ENCODE results near the gene ZNF837. TPM values are rescaled to one million over a fixed set of nuclear protein-coding genes. Genes with fewer than 3 reads are reported as not detected.

The ZNF837 gene
- 4.3 TPM for polyA plus RNA-seq
- long read RNA-seq, donor 1, partial matches to known transcripts: 0 of 1 reads
- long read RNA-seq, donor 1, other reads (novel, unspliced or antisense): 0 of 1 reads
- long read RNA-seq, donor 2, partial matches to known transcripts: 0 of 3 reads
- long read RNA-seq, donor 2, other reads (novel, unspliced or antisense): 0 of 3 reads
- long read RNA-seq, donor 3, partial matches to known transcripts: 49 of 51 reads
- long read RNA-seq, donor 3, other reads (novel, unspliced or antisense): 0 of 51 reads
- long read RNA-seq, donor 4: 0 reads
- long read RNA-seq, donor 5, partial matches to known transcripts: 0 of 1 reads
- long read RNA-seq, donor 5, other reads (novel, unspliced or antisense): 0 of 1 reads
- long read RNA-seq, donor 6, partial matches to known transcripts: 0 of 3 reads
- long read RNA-seq, donor 6, other reads (novel, unspliced or antisense): 0 of 3 reads
- long read RNA-seq, donor 7, partial matches to known transcripts: 0 of 2 reads
- long read RNA-seq, donor 7, other reads (novel, unspliced or antisense): 0 of 2 reads
- long read RNA-seq, donor 8, partial matches to known transcripts: 0 of 1 reads
- long read RNA-seq, donor 8, other reads (novel, unspliced or antisense): 0 of 1 reads
- long read RNA-seq, donor 9, partial matches to known transcripts: 0 of 1 reads
- long read RNA-seq, donor 9, other reads (novel, unspliced or antisense): 0 of 1 reads
- long read RNA-seq, donor 10, partial matches to known transcripts: 0 of 2 reads
- long read RNA-seq, donor 10, other reads (novel, unspliced or antisense): 0 of 2 reads
- long read RNA-seq, donor 11, partial matches to known transcripts: 0 of 2 reads
- long read RNA-seq, donor 11, other reads (novel, unspliced or antisense): 0 of 2 reads

DNA sequence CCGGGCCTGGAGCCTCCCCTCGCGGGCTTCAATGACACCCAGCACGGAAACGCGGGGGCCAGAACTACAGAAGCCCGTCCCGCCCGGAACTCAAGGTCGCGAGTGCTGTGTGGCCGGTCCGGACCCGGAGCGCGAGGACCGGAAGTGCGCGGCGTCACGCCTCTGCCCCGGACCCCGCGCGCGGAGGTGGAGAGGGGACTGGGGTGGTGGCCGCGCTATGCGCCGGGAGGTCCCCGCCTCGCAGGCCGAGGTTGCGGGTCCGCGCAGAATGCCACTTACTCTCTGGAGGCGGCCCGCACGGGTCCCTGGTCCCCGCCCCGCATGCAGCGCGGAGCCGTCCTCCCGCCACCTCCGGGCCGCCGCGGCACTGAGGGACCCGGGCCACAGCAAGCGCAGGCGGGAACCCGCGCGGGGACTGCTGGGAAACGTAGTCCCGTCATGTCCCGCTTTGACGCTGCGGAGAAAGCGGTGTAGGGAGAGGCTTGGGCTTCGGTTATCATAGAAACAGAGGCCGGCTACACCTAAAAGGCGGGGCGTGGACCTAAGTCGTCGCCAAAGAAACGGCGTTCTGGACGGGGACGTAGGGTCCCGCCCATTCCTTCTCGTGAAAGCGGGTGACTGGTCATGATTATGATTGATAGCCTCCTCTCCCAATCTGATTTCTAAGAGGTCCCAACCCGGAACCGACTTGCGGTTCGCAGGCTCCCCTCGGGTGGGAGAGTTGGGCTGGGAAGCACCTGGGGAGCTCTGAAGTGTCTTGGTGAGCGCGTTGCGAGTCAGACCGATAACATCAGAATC lies at the start of gene ZNF837:
ZNF837 (minus strand) TSS at position 369 of the 798 bp plus-strand sequence. CDS start 11,698 bp downstream, outside the sequence.
- Histone ChIP-seq H3K27ac (ENCODE audit: low read length) (peak within 1 kb of the TSS; percentile 86), H3K4me3 (ENCODE audit: low read length) (peak within 1 kb of the TSS; percentile 58), H3K36me3 (ENCODE audit: control insufficient read depth, insufficient read depth, low read length) (no peaks in the 10 kb centered on the region), H3K27me3 (ENCODE audit: control insufficient read depth, insufficient read depth, low read length) (no peaks in the 10 kb centered on the region), H3K4me1 (ENCODE audit: control insufficient read depth, insufficient read depth, low read length) (peaks cover 26% of the 10 kb centered on the region), H3K9me3 (ENCODE audit: control insufficient read depth, low read depth, low read length) (no peaks in the 10 kb centered on the region)
- no CpG with 5 or more reads among the region's 83 CpGs for WGBS (ENCODE audit: insufficient coverage, low lambda C conversion rate)
- DNase-seq: peak; percentile 100

DNA sequence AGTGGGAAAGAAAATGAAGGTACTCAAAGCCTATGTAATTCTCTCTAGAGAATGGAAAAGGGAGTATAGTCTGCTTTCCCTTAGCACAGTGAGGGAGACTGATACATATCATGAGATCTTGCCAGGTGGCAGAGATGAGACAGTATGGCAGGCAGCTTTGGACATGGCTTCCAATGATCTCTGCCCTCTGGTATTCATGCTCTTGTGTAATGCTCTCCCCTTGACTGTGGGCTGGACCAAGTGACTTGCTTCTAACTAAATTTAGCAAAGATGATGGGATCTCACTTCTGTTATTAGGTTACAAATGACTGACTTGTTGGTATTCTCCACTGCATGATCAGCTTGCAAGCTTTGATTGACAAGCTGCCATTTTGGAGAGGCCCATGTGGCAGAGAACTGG lies 48.9 kb upstream of the ZNF837 start:
- Histone ChIP-seq H3K4me3 (ENCODE audit: low read length) (no peak overlapping the region), H3K36me3 (ENCODE audit: control insufficient read depth, insufficient read depth, low read length) (peaks cover 28% of the 10 kb centered on the region), H3K9me3 (ENCODE audit: control insufficient read depth, low read depth, low read length) (peaks cover 60% of the 10 kb centered on the region), H3K4me1 (ENCODE audit: control insufficient read depth, insufficient read depth, low read length) (no peaks in the 10 kb centered on the region), H3K27me3 (ENCODE audit: control insufficient read depth, insufficient read depth, low read length) (no peaks in the 10 kb centered on the region), H3K27ac (ENCODE audit: low read length) (no peak overlapping the region)
- DNase-seq: no peak

DNA sequence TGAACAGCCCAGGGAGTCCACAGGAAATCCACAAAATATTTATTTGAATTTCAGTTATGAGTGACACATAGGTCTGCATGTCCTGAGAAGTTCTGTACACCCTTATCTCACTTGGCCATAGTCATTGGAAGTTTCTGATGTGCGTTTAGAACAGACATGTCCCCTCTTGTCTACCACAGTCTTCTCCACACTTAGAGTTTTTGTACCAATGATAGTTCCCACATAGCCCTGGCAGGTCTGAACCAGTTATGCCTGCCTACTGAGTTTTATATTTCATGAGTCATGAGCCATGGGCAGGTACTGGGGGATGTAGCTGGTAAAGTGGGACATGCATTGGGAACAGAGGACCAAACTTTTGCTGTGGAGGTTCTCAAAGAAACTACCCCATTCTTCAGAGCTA lies 47.8 kb upstream of the ZNF837 start:
- H3K4me3 ChIP-seq (ENCODE audit: low read length): no peak overlapping the region
- H3K36me3 ChIP-seq (ENCODE audit: control insufficient read depth, insufficient read depth, low read length): peaks cover 16% of the 10 kb centered on the region
- peaks cover 52% of the 10 kb centered on the region for H3K9me3 ChIP-seq (ENCODE audit: control insufficient read depth, low read depth, low read length)
- H3K27me3 ChIP-seq (ENCODE audit: control insufficient read depth, insufficient read depth, low read length): no peaks in the 10 kb centered on the region
- no peak for DNase-seq
- WGBS (ENCODE audit: insufficient coverage, low lambda C conversion rate): no CpG with 5 or more reads among the region's 1 CpG
- H3K27ac ChIP-seq (ENCODE audit: low read length): no peak overlapping the region
- H3K4me1 ChIP-seq (ENCODE audit: control insufficient read depth, insufficient read depth, low read length): no peaks in the 10 kb centered on the region

DNA sequence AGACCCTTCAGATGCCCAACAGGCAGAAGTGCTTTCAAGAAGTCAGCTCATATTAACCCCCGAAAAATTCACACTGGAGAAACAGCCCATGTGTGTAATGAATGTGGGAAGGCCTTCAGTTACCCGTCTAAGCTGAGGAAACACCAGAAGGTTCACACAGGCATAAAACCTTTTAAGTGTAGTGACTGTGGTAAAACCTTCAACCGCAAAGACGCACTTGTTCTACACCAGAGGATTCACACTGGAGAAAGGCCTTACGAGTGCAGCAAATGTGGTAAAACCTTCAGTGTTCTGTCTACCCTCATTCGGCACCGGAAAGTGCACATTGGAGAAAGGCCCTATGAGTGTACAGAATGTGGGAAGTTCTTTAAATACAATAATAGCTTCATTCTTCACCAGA lies 36.2 kb upstream of the ZNF837 start:
- no peak overlapping the region for H3K4me3 ChIP-seq (ENCODE audit: low read length)
- H3K36me3 ChIP-seq (ENCODE audit: control insufficient read depth, insufficient read depth, low read length): peaks cover 38% of the 10 kb centered on the region
- H3K27me3 ChIP-seq (ENCODE audit: control insufficient read depth, insufficient read depth, low read length): no peaks in the 10 kb centered on the region
- H3K27ac ChIP-seq (ENCODE audit: low read length): no peak overlapping the region
- no peaks in the 10 kb centered on the region for H3K4me1 ChIP-seq (ENCODE audit: control insufficient read depth, insufficient read depth, low read length)
- WGBS (ENCODE audit: insufficient coverage, low lambda C conversion rate): no CpG with 5 or more reads among the region's 7 CpGs
- no peak for DNase-seq
- peaks cover 5% of the 10 kb centered on the region for H3K9me3 ChIP-seq (ENCODE audit: control insufficient read depth, low read depth, low read length)

DNA sequence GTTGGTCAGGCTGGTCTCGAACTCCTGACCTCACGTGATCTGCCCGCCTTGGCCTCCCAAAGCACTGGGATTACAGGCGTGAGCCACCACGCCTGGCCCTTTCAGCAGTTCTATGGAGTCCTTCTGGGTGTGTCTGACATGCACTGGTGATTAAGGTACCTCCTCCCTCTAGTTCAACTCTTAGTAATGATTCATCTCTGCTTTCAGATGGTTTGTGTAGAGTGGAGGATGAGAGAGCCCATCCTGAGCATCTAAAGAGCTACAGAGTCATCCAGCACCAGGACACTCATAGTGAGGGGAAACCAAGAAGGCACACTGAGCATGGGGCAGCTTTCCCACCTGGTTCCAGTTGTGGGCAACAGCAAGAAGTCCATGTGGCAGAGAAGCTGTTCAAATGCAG lies 35.8 kb upstream of the ZNF837 start:
- H3K4me1 ChIP-seq (ENCODE audit: control insufficient read depth, insufficient read depth, low read length): no peaks in the 10 kb centered on the region
- WGBS (ENCODE audit: insufficient coverage, low lambda C conversion rate): no CpG with 5 or more reads among the region's 5 CpGs
- H3K4me3 ChIP-seq (ENCODE audit: low read length): no peak overlapping the region
- H3K9me3 ChIP-seq (ENCODE audit: control insufficient read depth, low read depth, low read length): peaks cover 5% of the 10 kb centered on the region
- no peak for DNase-seq
- H3K27me3 ChIP-seq (ENCODE audit: control insufficient read depth, insufficient read depth, low read length): no peaks in the 10 kb centered on the region
- H3K36me3 ChIP-seq (ENCODE audit: control insufficient read depth, insufficient read depth, low read length): peaks cover 38% of the 10 kb centered on the region
- H3K27ac ChIP-seq (ENCODE audit: low read length): no peak overlapping the region

DNA sequence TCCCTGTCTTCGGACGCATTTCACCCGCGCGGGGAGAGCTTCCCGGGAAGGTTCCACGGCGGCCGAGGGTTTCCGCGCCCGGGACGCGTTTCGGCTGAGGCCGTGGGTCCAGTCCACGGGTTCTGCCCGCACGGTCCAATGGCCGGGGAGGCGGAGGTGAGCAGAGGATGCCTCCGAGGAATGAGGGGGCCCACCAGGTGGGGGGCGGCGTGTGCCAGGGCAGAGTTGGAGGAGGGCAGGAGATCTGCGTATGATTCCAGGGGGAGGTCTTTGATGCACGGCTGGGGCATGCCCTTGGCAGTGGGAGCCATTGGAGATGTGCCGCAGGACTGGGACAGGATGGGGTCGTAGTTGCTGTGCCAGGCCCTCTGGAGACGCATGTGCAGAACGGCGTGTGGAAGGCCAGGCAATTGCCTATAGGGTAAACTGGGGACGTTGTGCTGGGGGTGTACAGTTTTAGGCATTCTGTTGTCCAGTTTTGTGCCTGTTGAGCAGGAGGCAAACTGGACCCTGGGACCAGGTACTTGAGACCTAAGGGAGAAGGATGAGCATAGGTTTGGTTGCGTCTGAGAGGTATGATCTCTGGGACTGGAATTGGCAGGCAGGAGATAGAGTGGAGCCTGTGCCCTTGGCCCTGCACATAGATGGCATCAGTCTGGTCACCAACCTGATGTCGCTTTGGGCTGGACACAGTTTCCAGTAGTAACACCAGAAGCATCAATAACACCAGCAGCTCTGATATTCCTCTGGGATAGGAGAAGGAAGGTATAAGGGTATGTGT lies 28.4 kb upstream of the ZNF837 start:
- no peak for DNase-seq
- Histone ChIP-seq H3K36me3 (ENCODE audit: control insufficient read depth, insufficient read depth, low read length) (no peaks in the 10 kb centered on the region), H3K4me1 (ENCODE audit: control insufficient read depth, insufficient read depth, low read length) (no peaks in the 10 kb centered on the region), H3K27me3 (ENCODE audit: control insufficient read depth, insufficient read depth, low read length) (no peaks in the 10 kb centered on the region), H3K4me3 (ENCODE audit: low read length) (peak overlapping the region; percentile 98), H3K9me3 (ENCODE audit: control insufficient read depth, low read depth, low read length) (peaks cover 4% of the 10 kb centered on the region), H3K27ac (ENCODE audit: low read length) (peak overlapping the region; percentile 86)
- no CpG with 5 or more reads among the region's 34 CpGs for WGBS (ENCODE audit: insufficient coverage, low lambda C conversion rate)

DNA sequence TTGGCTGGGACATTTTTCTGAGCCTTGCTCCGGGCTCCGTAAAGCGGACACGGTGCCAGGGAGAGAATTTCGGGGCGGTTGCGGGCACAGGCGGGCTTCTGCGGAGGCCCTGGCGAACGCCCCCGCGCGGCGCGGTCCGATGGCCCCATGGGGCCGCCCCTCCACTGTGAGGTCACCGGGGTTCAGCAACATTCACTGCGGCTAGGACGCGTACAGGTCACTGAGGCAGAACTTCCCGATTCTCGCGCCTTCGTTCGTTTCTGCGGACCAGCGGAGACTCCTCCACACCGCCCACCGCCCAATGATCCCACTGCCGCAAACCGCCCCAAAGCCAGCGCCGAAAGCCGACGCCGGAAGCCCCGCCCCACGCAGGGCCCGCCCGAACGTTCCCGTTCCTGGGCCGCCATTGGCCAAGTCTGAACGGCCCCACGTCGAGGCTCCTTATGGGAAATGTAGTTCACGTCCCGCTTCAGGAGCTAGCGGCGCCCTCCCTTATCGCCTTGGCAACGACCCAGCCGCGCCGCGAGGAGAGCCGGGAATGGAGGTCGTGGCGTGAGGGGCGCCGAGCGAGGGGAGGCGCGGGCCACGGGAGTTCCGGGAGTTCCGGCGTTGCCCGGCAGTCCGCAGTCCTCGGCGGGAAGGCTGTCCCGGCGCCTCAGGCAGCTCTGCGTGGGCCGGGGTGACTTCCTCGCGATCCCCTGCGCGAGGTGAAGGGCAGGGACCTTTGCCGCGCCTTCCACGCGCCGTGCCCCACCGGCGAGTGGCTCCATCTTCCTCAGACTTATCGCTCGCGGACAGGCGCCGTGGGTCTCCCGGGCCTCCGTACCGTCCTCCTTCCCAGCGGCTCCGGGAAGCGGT lies 27.6 kb upstream of the ZNF837 start, which contains the start of gene ZNF584:
ZNF584 (plus strand) TSS at position 498 of the 858 bp plus-strand sequence. CDS start 499 bp downstream, outside the sequence.
- Histone ChIP-seq H3K4me1 (ENCODE audit: control insufficient read depth, insufficient read depth, low read length) (peaks cover 4% of the 10 kb centered on the region), H3K36me3 (ENCODE audit: control insufficient read depth, insufficient read depth, low read length) (no peaks in the 10 kb centered on the region), H3K4me3 (ENCODE audit: low read length) (peak within 1 kb of the TSS; percentile 98), H3K27ac (ENCODE audit: low read length) (peak within 1 kb of the TSS; percentile 86), H3K9me3 (ENCODE audit: control insufficient read depth, low read depth, low read length) (peaks cover 4% of the 10 kb centered on the region), H3K27me3 (ENCODE audit: control insufficient read depth, insufficient read depth, low read length) (no peaks in the 10 kb centered on the region)
- no CpG with 5 or more reads among the region's 100 CpGs for WGBS (ENCODE audit: insufficient coverage, low lambda C conversion rate)
- peak; percentile 95 to 97 for DNase-seq

DNA sequence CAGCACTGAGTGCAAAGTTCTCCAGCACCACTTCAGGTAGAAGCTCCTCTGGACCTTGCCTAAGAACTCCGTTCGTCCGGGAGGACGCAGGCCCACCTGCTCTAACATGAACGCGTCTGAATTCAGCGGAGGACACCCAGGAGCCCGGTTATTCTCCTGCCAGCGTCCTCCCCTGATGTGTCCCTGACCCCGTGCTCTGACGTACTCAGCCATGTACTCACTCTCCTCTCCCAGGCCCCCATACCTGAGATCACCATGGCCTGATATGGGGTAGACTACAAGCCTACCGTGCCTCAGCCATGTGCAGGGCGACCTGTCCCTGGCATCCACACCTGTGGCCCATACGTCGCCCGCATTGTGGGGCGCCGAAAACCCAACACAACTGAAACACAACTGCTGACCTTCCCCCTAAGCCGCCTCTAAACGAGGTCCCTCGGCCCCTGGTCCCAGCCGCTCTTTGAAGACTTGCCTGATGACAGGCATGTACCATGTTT lies 26.9 kb upstream of the ZNF837 start:
- H3K36me3 ChIP-seq (ENCODE audit: control insufficient read depth, insufficient read depth, low read length): no peaks in the 10 kb centered on the region
- peaks cover 4% of the 10 kb centered on the region for H3K9me3 ChIP-seq (ENCODE audit: control insufficient read depth, low read depth, low read length)
- H3K27ac ChIP-seq (ENCODE audit: low read length): peak overlapping the region; percentile 86
- peaks cover 4% of the 10 kb centered on the region for H3K4me1 ChIP-seq (ENCODE audit: control insufficient read depth, insufficient read depth, low read length)
- no CpG with 5 or more reads among the region's 22 CpGs for WGBS (ENCODE audit: insufficient coverage, low lambda C conversion rate)
- H3K4me3 ChIP-seq (ENCODE audit: low read length): peak overlapping the region; percentile 98
- no peaks in the 10 kb centered on the region for H3K27me3 ChIP-seq (ENCODE audit: control insufficient read depth, insufficient read depth, low read length)
- DNase-seq: peak in 1 of 2 donors; percentile 57
